Adrenal gland (tissue), 5 donors: ENCODE results near the gene PPP2R5B.

Source experiments
- CTCF ChIP-seq, 6 experiments: fragments of 450-650 bp in 4 of 6; fragments of 200-600 bp in 2 of 6; sonication (generic) in 1 of 6; IDR thresholded peaks; 1 replicate in 5 of 6; 2 replicates in 1 of 6; pipeline versions ENCODE4 v1.5.1 to v1.8.0; 2016 to 2021; ENCODE audit warnings: antibody characterized with exemption in 6 of 6, mild to moderate bottlenecking in 2 of 6, moderate library complexity in 1 of 6
- POLR2A ChIP-seq, 2 donors: fragments of 450-650 bp; IDR thresholded peaks; one replicate each; pipeline ENCODE4 v1.6.1; 2017; ENCODE audit warnings: antibody characterized with exemption in 2 of 2, mild to moderate bottlenecking in 2 of 2, moderate library complexity in 1 of 2
- donor health status: DM: no; HTN: no; CAD: no.

GRCh38 chr11:64908766-64909165 lies 15.7 kb upstream of the PPP2R5B start:
- no peak for TF ChIP-seq CTCF (IDR thresholded peaks at IDR 0.05)
- TF ChIP-seq POLR2A (IDR thresholded peaks at IDR 0.05) = no peak
